GM10248 (cell line): ENCODE results near the gene SARM1.

Experiments used
- CTCF ChIA-PET: fragments of 300-600 bp; sonication (Branson Sonifier 250); formaldehyde crosslinking; extraction: SDS; loops from one replicate; lab custom pipeline; 2021; ENCODE audit warnings: antibody characterized with exemption; lab: Yijun Ruan, JAX
- POLR2A ChIA-PET: fragments of 350-650 bp; sonication (Branson Sonifier 250); formaldehyde crosslinking; extraction: SDS; loops from one replicate; lab custom pipeline; 2020; ENCODE audit warnings: antibody characterized with exemption; lab: Yijun Ruan, JAX
- DNase-seq: peaks from one replicate; pipeline ENCODE4 v3.0.0; 2012; ENCODE audit errors: extremely low spot score
- TF ChIP-seq, protein P1 (sequence below): IDR thresholded peaks from 2 replicates; pipeline ENCODE4 v1.5.1; 2012; ENCODE audit warnings: mild to moderate bottlenecking, low read depth; ENCODE audit errors: extremely low read depth, missing control alignments, control extremely low read depth

The SARM1 gene

DNA sequence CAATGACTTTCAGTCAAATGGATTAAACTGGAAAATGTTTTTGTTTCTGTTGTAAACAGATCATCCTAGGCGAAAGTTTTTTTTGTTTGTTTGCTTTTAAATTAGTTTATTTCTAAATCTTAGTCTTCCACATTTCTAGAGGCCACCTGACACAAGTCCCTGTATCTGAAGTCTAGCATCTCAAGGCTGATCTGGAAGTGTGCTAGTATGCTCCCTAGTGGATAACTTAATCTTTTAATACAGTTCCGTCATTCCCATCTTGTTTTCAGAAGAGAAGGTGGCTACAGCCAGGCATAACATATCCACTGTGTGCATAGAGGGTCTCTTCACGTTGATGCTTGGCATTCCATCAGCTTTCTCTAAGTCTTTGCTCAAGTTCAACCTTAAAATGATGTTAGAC is 43.8 kb upstream of the SARM1 start:
- CTCF ChIA-PET, result interaction anchor here (1.3 to 2.1 kb wide), 2 partner anchors 30 to 76 kb away, joined by 4 to 6 read pairs; no protein-coding TSS in a partner anchor
- POLR2A ChIA-PET, result no interaction called here
- DNase-seq, result no peak

DNA sequence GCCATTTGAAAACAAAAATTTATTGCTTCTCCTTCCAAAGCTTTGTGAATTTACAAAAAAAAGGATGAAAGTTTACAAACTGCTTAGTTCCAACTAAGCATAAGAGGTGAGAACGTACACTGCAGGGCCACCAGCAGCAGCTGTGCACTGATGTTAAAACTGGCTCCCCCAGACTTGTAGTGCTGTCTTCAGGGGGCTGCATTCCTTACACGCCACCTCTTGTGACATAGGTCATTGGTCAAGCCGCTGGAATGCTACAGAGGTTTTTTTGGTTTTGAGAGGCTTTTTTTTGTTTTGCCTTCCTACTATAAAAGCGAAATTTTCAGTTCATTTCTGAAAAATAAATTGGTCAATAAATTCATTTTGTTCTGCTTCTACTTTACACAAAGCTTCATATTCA is 43.2 kb upstream of the SARM1 start:
- no peak for DNase-seq
- ChIA-PET POLR2A (no interaction called here), CTCF (interaction anchor here (1.3 to 2.1 kb wide), 2 partner anchors 30 to 76 kb away, joined by 4 to 6 read pairs; no protein-coding TSS in a partner anchor)
- TF ChIP-seq, protein P1, sequence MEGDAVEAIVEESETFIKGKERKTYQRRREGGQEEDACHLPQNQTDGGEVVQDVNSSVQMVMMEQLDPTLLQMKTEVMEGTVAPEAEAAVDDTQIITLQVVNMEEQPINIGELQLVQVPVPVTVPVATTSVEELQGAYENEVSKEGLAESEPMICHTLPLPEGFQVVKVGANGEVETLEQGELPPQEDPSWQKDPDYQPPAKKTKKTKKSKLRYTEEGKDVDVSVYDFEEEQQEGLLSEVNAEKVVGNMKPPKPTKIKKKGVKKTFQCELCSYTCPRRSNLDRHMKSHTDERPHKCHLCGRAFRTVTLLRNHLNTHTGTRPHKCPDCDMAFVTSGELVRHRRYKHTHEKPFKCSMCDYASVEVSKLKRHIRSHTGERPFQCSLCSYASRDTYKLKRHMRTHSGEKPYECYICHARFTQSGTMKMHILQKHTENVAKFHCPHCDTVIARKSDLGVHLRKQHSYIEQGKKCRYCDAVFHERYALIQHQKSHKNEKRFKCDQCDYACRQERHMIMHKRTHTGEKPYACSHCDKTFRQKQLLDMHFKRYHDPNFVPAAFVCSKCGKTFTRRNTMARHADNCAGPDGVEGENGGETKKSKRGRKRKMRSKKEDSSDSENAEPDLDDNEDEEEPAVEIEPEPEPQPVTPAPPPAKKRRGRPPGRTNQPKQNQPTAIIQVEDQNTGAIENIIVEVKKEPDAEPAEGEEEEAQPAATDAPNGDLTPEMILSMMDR, result no peak

More for the DNA sequence above, 43.8 kb upstream of the SARM1 start:
- TF ChIP-seq, protein P1, result no peak

DNA sequence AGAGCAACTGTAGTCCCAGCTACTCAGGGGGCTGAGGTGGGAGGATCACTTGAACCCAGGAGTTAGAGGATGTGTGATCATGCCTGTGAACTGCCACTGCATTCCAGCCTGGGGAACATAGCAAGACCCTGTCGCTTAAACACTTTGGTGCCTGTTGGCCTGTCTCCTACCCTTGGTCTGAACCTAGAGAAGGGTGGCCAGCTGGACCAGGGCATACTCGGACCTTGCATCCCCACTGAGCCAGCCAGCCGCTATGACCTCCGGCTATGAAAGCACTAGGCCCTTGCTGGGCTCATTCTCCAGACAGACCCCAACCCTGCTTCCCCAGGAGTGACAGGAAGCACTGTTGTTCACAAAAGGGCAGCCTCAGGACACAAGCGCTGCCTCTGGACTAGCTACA is 40.8 kb upstream of the SARM1 start:
- TF ChIP-seq, protein P1, result no peak
- POLR2A ChIA-PET, result interaction anchor here (1.0 to 1.1 kb wide), 2 partner anchors 13 to 16 kb away, joined by 3 read pairs; no protein-coding TSS in a partner anchor
- CTCF ChIA-PET, result interaction anchor here (1.4 to 3.0 kb wide), 2 partner anchors 10 to 12 kb away, joined by 3 to 15 read pairs; partner anchors contain the start of gene TMEM97
- no peak for DNase-seq

DNA sequence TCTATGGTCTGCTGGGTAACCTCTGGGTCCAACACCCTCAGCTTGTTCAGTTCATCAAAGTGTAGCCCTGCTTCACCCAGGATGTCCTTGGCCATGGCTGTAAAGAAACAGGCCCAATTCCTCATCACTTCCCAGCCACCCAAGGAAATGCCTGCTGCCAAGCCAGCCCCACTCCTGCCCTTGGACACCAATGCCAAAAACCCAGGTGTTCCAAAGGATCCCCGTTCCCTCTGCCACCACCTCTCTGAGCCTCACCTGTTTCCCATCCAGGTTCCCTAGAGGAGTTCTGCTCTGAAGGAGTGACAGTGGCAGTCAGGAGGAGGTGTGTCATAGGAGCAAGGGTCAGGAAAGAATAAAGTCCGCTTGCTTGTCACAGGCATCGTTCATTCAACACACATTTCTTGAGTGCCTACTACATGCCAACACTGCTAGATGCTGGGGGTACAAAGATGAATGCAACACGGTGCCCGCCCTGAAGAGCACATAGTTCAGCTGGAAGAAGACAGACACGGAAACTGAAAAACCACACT is 39.5 kb upstream of the SARM1 start:
- POLR2A ChIA-PET, result no interaction called here
- DNase-seq, result no peak
- TF ChIP-seq, protein P1, result no peak
- CTCF ChIA-PET, result interaction anchor here (1.4 to 3.0 kb wide), 2 partner anchors 12 to 100 kb away, joined by 3 to 15 read pairs; partner anchors contain the start of gene TMEM97

DNA sequence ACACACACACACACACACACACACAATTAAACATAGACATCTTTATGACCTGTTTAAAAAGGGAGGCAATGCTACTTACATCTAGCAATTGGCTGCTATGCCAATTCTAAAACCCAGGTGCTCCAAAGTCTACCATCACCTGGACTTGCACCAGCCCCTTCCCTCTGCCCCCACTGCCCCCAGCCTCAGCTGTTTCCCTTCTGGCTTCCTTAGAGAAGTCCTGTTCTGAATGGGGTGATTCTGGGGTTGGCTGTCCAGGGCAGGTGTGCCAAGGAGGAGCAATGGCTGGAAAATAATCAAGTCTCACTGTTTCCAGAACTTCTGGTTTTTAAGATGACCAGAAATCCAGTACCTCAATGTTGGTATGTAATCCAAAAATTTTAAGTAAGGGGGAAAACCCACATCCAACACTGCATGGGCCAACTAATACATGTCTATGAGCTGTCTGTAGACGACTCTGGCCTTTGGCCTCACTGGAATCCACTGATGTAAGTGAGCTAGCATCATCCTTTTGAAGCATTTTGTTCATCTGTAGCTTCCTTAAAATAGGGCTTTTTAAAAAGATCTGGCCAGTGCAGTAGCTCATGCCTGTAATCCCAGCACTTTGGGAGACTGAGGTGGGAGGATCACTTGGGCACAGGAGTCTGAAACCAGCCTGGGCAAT is 38.3 kb upstream of the SARM1 start:
- ChIA-PET CTCF (interaction anchor here (0.7 to 3.9 kb wide), 6 partner anchors 12 to 529 kb away, joined by 3 to 18 read pairs (median 4); partner anchors contain the start of gene POLDIP2), POLR2A (interaction anchor here (0.5 kb wide), 1 partner anchor 97 kb away, joined by 7 read pairs; no protein-coding TSS in a partner anchor)
- TF ChIP-seq, protein P1, result no peak
- DNase-seq, result no peak

DNA sequence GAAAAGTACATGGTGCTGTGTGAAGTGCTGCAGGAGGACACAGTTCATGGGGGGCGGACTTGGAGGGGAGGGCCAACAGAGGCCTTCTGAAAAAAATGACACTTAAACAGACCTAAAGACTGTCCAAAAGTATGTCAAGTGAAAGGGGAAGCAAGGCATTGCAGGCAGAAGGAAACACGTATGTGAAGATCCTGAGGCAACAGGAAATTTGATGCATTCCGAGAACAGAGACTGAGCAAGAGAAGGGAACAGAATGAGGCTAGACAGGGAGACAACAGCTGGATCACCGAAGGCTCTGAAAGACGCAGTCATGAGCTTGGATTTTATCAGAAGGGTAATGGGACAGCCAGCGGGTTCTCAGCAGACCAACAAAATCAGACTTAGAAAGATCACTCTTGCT is 37.3 kb upstream of the SARM1 start:
- DNase-seq, result no peak
- CTCF ChIA-PET, result interaction anchor here (0.7 to 3.9 kb wide), 8 partner anchors 13 to 618 kb away, joined by 3 to 19 read pairs (median 6); partner anchors contain the start of genes POLDIP2 and TMEM97
- TF ChIP-seq, protein P1, result no peak
- POLR2A ChIA-PET, result interaction anchor here (2.2 kb wide), 1 partner anchor 13 kb away, joined by 13 read pairs; no protein-coding TSS in a partner anchor
